Glomerular visceral epithelial cell (primary cell): ENCODE results near the gene TRPM4.
"Not testable (repeated sequence)": the region's sequence is repeated elsewhere in the genome, so short reads cannot be mapped to it uniquely, and the experiment has no call there.

Experiments used
- DNase-seq: peaks from one replicate; pipeline ENCODE4 v3.0.0-alpha.2; 2016; ENCODE audit errors: extremely low spot score

The TRPM4 gene

DNA sequence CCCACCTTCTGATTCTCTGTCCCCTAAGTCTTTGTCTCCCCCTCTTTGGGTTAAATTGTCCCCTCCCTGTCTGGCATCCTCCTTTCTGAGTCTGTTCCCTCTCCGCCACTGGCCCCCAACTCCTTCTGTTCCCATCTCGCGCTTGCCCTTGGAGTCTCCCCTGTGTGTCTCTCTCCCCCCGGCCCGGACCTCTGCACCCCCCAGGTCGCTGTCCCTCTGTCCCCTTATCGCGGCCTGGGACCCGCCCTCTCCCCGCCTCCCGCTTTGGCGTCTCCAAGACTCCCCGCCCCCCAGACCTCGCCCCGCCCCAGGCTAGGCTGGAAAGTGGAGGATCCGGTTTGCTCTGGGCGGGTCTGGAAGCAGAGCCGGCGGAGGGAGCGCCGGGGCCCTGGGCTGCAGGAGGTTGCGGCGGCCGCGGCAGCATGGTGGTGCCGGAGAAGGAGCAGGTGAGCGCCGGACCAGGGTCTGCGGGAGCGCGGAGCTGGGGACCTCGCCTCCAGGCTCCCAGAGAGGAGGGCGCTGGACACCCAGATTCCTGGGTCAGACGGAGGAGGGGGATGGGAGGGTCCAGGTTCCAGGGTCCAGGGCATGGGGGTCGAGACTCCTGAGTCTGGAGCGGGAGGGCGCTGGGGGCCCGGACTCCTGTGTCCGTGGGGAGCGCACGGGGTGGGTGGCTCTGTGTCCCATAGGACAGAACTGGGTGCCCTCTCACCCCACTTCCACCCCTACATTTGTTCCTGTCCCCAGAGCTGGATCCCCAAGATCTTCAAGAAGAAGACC is at the start of gene TRPM4:
Gene TRPM4 (plus strand): TSS at position 348 of the 780 bp plus-strand sequence. CDS start 75 bp downstream, at position 423.
- peak; percentile 83 for DNase-seq

DNA sequence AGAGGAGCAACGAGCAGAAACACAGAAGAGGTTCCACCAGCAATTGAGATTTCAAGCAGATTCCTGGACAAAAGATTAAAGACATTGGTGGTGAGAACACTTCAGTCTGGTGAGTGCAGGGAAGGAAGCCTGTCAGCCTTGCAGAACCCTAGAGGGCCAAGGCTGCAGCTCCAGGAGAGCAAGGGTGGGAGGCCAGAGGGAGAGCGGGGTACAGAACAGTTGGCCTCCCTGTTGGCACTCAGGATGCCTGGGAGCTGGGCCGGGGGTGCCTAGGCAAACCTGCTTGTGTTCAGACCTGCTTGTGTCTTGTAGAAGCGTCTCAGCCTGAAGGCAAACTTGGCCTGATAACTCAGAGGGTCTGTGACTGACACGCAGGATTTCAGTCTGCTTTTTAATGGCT is 48.5 kb upstream of the TRPM4 start:
- DNase-seq: no peak

DNA sequence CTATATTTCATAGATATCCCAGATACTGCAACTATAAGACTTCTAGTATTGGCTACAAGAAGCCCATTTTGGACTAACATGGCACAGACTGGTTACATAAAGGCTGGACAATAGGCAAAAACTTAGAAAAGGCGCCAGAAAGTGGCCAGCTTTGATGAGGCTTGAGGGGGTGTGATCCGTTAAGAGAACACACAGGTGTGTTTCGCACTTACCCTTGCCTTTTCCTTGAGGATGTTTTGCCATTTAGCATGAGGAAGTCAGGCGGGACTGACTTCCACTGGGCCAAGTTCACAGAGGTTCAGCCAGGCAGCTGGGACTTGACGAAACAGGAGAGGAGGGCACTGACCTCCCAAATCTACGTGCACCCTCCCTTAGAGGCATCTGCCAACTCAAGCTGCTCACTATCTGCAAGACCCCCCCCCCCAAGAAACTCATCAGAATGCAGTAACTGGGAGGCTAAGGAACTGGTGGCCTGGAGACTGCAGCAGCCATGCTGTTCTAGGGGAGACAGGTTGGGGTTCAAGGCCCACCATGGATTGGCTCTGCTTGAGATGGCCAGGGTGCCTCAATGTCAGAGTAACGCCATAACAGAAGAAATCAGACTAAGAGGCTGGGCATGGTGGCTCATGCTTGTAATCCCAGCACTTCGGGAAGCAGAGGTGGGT is 47.9 kb upstream of the TRPM4 start:
- DNase-seq: no peak

DNA sequence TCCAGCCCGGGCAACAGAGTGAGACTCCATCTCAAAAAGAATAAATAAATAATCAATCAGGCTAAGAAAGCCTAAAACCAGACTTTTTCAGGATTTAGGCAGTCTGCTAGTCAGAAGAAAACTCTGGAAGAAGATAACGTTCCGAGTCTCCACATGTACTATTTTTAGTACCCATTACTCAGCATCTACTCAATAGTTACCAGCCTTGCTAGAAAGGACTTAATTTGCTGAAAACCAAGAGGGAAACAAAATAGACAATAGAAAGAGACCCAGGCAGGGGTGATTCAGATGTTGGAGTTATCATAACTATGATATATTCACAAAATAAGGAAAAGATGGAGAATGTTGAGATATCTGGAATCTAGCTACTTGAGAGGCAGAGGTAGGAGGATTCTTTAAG is 47.0 kb upstream of the TRPM4 start:
- no peak for DNase-seq

DNA sequence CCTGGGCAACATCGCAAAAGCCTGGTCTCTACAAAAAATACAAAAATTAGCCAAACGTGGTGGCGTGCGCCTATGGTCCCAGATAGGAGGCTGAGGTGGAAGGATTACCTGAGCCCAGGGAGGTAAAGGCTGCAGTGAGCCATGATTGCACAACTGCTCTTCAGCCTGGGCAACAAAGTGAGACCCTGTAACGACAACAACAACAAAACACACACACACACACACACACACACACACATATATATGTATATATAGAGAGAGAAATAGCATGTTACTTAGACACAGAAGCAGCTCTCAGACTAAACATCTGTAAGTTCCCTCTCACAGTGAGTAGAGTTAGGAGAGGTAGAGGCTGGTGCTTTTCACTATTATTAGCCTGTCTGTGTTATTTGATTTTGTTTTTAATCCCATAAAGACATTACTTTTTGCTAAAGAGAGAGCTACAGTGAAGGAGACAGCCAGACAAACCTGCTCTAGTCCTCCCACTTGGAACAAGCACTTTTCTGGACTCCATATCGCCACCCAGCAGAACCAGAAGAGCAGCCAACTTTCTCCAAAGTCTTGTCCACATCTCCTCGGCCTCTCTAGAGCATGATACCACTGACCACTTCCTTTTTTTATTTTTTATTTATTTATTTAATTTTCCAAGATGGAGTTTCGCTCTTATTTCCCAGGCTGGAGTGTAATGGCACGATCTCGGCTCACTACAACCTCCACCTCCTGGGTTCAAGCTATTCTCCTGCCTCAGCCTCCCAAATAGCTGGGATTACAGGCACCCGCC is 46.2 kb upstream of the TRPM4 start:
- no peak for DNase-seq

GRCh38 chr19:49113762-49114629 is 43.6 kb upstream of the TRPM4 start, which contains the start of gene LIN7B:
TSS of gene LIN7B (plus strand) at chr19:49114370. CDS start at chr19:49114405, 35 bp downstream.
- peak; percentile 83 for DNase-seq

- peak; percentile 31 for DNase-seq
Measured at GRCh38 chr19:49114630-49115363, 42.8 kb upstream of the TRPM4 start.

GRCh38 chr19:49116544-49116943 is 41.0 kb upstream of the TRPM4 start:
- no peak for DNase-seq

- DNase-seq: no peak
Measured at GRCh38 chr19:49117677-49118564, 39.7 kb upstream of the TRPM4 start.

GRCh38 chr19:49118565-49119410 is 38.8 kb upstream of the TRPM4 start, which contains the start of gene C19orf73:
TSS of gene C19orf73 (minus strand) at chr19:49119143. CDS start at chr19:49119022, 121 bp downstream.
- peak; percentile 96 for DNase-seq

GRCh38 chr19:49119411-49120324 is 37.9 kb upstream of the TRPM4 start, which contains the start of gene PPFIA3:
TSS of gene PPFIA3 (plus strand) at chr19:49119544. CDS start at chr19:49127874, 8,330 bp downstream.
- DNase-seq: peak; percentile 61

DNA sequence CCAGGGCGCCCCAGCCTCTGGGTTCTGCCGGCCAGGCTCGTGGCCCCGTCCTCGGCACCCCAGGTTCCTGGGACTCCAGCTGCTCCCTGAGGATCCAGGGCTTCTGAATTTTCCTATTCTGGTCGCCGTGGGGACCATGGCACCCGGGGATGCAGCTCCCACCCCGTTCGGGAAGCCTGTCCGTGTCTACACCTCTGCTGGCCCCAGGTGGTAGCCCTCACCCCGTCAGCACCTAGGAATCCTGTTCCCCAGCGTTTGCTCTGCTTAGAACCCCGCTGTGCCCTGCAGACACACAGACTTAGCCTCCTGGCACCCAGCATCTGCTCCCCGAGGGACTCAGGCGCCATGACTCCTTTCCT is 37.3 kb upstream of the TRPM4 start:
- DNase-seq: no peak

DNA sequence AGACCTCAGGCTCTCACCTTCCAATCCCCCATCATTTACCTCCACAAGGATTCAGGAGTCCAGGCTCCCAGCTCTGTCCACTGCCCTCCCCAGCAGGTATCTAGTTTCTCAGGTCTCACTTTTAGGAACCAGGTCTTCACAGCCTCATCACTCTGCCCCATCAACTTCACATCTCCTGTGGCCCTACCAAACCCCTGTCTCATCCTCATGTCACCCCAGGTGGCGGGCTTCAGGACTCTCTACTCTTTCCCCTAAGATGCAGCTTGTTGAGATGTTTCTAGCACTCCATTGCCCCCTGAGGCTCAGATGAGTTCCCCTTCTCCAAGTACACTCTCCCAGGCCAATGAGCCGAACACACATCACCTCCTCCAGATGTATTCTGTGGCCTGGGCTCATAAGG is 36.7 kb upstream of the TRPM4 start:
- no peak for DNase-seq

DNA sequence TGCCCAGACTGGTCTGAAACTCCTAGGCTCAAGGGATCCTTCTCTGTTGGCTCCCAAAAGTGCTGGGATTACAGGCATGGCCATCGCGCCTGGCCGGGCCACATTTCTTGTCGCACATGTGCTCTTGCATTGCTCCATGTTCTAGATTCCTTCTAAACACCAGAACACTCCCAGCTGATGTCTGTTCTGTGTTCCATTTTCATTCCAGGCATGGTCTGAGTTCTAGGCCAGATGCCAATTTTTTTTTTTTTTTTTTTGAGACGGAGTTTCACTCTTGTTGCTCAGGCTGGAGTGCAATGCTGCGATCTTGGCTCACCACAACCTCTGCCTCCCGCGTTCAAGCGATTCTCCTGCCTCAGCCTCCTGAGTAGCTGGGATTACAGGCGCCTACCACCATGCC is 35.8 kb upstream of the TRPM4 start:
- not testable (repeated sequence) for DNase-seq

GRCh38 chr19:49123285-49123684 is 34.3 kb upstream of the TRPM4 start:
- not testable (repeated sequence) for DNase-seq

- no peak for DNase-seq
Measured at GRCh38 chr19:49125025-49125731, 32.4 kb upstream of the TRPM4 start.

- DNase-seq: no peak
Measured at GRCh38 chr19:49126575-49126974, 31.0 kb upstream of the TRPM4 start.
